NCI-H774 (cell line): ENCODE data around the gene COPZ2.
A peak's percentile ranks its signal among the peaks of the same experiment; 100 is the strongest.
"Not testable (repeated sequence)": the region's sequence is repeated elsewhere in the genome, so short reads cannot be mapped to it uniquely, and the experiment has no call there.

ENCODE experiments used
- DNase-seq: peaks from one replicate; lab custom pipeline; 2025; lab: John Stamatoyannopoulos, UW

COPZ2 gene

GRCh38 chr17:48004983-48005382, 32.6 kb downstream of the COPZ2 start:
- no peak for DNase-seq

- DNase-seq: peak; percentile 73
Measured at GRCh38 chr17:48003417-48004151, 34.0 kb downstream of the COPZ2 start.

- DNase-seq: no peak
Measured at GRCh38 chr17:48002916-48003416, 34.6 kb downstream of the COPZ2 start.

DNA sequence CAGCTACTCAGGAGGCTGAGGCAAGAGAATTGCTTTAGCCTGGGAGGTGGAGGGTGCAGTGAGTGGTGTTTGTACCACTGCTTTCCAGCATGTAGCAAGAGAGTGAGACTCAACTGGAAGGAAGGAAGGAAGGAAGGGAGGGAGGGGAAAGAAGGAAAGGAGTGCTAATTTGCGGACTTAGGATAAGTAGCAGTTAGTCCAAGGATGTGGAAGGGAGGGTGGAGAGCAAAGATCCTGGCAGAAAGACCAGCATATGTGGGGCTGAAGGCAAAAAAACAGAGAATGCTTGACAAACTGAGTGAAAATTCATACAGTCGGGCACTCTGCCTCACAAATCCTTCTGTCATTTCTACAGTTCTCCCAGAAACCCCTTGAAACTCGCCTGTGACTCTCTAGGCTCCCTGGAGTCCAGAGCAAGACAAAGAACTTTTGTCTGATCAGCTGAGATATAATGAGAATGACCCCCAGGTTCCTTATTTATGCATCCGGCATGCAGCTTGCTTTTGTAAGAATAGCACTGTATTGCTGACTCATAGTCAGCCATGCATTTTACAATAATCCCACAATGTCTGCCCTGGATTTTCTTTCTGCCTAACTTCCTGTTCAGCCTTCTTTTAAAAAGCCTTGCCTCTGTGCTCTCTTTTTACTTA, 35.2 kb downstream of the COPZ2 start:
- peak; percentile 27 for DNase-seq

DNA sequence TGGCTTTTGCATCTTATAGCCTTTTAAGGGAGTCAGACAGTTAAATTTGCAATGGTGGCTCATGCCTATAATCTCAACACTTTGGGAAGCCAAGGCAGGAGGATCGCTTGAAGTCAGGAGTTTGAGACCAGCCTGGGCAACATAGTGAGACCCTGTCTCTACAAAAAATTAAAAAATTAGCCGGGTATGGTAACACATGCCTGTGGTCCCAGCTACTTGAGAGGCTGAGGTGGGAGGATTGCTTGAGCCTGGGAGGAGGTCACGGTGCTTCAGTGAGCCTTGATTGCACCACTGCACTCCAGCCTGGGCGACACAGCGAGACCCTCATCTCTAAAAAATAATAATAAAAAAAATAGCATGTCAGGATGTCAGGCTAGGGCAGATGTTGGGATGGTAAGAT, 35.9 kb downstream of the COPZ2 start:
- DNase-seq: not testable (repeated sequence)

DNA sequence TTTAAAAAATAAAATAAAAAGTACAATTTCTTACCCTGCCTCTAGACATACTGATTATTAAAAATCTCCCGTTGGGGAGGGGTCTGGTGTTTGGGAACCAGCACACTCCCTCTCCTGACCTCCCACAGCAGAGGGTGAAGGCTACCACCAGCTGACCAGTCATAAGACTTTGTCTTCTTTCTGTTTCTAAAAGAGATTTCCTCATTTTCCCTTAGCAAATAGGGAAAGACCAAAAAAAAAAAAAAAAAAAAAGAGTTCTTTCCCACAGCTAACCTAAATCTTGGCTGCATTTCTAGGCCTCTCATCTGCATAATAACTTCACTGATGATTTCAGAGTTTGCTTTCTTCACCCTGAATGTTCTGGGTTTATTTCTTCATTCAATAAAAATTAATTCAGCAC, 36.4 kb downstream of the COPZ2 start:
- no peak for DNase-seq

- DNase-seq: no peak
Measured at GRCh38 chr17:47999582-47999981, 38.0 kb downstream of the COPZ2 start.

DNA sequence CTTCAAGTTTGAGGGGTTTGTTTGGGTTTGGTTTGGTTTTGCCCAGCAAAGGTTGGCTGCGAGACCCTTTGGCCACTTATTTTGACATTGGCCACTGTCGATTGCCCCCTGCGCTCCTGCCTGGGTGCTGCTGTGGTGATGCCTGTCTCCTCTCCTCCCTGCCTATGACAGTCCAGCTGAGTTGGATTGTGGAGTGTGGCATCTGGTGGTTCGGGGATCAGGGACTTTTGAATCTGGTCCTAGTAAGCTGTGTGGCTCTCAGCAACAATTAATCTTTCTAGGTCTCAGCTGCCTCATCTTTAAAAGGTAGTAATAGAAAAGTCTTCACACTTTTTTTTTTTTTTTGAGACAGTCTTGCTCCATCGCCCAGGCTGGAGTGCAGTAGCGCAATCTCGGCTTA, 39.6 kb downstream of the COPZ2 start:
- DNase-seq: no peak

- DNase-seq: no peak
Measured at GRCh38 chr17:47997586-47997985, 40.0 kb downstream of the COPZ2 start.

GRCh38 chr17:47996201-47996600, 41.4 kb downstream of the COPZ2 start:
- DNase-seq: no peak

- DNase-seq: no peak
Measured at GRCh38 chr17:47995241-47995935, 42.2 kb downstream of the COPZ2 start.

DNA sequence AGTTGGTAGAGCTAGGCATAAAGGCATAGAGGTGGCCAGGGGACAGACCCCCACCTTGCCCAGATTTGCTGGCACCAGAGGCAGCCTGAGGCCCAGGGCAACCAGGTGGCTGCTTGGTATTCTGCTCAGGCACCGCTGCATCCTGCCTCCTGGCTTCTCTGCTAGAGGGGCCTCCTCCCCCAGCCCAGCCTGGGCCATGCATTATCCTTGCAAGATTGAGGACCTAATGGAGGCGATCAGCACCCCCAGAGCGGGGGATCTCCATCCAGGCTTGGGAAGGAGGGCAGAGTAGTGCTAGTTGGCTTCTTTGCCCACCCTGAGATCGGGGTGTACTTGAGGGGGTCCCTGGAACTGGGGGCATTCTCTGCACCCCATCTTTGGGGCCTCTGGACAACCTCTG, 42.9 kb downstream of the COPZ2 start:
- DNase-seq: no peak

- no peak for DNase-seq
Measured at GRCh38 chr17:47993964-47994363, 43.6 kb downstream of the COPZ2 start.

GRCh38 chr17:47993031-47993564, 44.5 kb downstream of the COPZ2 start:
- no peak for DNase-seq

DNA sequence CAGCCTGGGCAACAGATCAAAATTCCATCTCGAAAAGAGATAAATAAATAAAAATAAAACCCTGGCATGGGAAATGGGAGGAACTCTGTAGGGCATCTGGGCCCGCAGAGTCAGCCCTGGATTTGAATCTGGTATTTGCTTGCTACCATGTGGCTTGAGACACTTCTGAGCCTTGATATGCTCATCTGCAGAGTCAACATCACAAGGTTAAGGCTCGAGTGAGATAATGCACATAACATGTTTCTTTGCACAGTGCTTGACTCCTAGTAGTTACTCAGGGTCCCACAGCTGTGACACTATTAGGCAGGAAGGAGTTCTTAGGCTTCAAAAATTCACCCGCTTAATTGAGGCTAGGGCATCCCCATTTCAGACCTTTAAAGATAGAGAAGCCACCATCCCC, 45.4 kb downstream of the COPZ2 start:
- DNase-seq: no peak

DNA sequence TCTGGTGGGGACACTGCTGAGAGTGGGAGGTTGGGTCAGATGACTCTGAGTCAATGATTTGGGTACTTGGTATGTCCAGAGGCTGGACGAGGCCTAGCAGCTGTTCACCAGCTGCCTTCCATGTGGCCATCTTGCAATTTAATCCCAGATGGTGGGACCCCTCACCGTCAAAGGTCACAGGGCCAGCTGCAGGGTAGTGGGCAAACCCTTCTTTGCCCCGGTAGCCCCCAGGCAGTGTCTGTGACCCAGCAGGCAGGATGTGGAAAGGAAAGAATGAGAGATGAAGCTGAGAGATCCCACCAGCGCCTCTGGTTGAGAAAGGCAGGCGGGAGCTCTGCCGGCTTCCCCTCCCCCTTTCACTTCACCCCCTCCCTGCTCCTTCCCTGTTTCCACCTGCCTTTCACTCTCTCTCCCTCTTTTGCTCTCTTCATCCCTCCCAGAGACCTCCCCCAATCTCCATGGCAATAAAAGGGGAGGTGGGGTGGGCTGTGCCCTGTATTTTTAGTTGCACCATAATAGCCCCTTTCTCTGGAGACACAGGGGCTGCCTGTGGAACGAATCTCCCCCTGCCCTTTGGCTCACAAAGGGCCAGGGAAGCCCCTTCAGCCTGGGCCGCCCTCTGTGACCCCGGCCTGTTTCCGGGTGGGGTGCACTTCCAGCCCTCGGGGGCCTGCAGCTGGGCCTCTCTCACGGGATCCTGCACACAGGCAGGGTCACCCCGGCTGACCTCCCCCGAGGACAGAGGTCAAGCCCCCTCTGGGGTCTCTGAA, 46.5 kb downstream of the COPZ2 start:
- DNase-seq: no peak

GRCh38 chr17:47989700-47990099, 47.9 kb downstream of the COPZ2 start:
- DNase-seq: no peak

DNA sequence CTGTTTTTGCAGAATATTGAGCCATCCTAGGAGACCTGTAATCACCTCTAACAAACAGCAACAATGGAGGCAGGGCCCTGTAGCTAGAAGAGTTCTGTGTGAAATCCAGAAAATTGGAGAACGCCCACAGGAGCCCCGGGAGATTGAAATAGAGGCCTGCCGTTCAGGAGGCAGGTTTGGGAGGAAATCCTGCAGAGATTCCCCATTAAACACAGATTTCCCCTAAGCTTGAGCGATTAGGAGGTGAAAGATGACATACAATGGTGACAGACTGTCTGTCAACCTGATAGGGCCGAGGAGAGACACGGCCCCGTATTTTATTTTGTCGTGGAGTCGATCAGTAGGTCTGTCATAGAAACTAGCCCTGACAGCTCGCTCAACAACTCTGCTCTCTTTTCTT, 48.4 kb downstream of the COPZ2 start:
- no peak for DNase-seq

DNA sequence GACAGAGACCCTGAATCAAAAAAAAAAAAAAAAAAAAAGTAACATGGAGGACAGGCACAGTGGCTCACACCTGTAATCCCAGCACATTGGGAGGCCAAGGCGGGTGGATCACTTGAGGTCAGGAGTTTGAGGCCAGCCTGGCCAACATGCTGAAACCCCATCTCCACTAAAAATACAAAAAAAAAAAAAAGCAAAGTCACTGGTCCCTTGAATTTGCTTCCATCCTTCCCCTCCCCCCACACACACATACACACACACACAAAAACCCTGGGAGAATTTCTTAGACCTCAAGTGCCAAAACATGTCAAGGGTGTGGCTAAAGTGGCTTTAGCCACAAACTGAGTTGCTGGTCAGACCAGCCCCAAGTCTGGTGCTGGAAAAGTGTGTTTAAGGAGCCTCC, 49.2 kb downstream of the COPZ2 start:
- DNase-seq: not testable (repeated sequence)

DNA sequence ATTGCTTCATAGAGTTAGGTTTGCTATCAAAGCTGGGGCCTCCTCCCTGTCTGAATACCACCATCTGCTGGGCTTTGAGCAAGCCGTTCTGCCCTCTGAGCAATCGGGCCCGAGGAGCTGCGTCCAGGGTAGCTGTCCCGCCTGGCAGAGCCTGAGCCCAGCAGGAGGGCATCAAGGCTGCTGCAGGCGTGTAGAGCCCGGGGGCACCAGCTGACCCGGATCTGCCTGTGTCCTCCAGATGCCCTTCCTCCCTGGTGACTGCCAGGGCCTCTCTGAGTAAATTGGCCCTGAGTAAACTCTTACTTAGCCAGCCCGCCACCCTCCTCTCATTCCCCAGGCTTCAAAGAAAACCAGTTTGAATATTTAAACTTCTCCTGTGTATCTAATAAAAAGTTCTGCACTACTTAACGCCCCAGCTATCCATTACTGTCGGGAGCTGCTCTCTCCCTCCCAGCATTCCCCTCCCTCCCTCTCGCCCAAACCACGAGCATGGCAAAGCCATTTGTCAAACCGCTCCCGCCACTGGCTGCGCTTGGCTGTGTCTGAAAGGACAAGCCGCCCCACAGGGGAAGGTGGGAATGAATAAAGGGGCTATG, 50.3 kb downstream of the COPZ2 start:
- DNase-seq: peak; percentile 76

- DNase-seq: no peak
Measured at GRCh38 chr17:47986520-47986919, 51.1 kb downstream of the COPZ2 start.
